DOHH2 (cell line): ENCODE results near the gene ORM1.
"Not testable (repeated sequence)": the region's sequence is repeated elsewhere in the genome, so short reads cannot be mapped to it uniquely, and the experiment has no call there.

Experiments used
- H3F3A ChIP-seq: fragments of 200-600 bp; sonication (generic), shearing (Covaris generic); 2 replicates; pipeline ENCODE4 v1.6.0; 2016; ENCODE audit warnings: antibody characterized with exemption, mild to moderate bottlenecking; ENCODE audit not compliant: control insufficient read depth, insufficient read depth
- H3K27ac ChIP-seq: fragments of 200-600 bp; sonication (generic); 2 replicates; pipeline ENCODE4 v1.5.1; 2014; ENCODE audit warnings: low read depth, mild to moderate bottlenecking, low read length, moderate library complexity
- H3K27me3 ChIP-seq: fragments of 200-600 bp; sonication (generic); 2 replicates; pipeline ENCODE4 v1.6.1; 2014; ENCODE audit warnings: mild to moderate bottlenecking, low read length, mixed read lengths; ENCODE audit not compliant: control insufficient read depth
- H3K36me3 ChIP-seq: fragments of 200-600 bp; sonication (generic); 2 replicates; pipeline ENCODE4 v1.6.1; 2014; ENCODE audit warnings: mild to moderate bottlenecking, low read length, moderate library complexity, mixed read lengths; ENCODE audit not compliant: control insufficient read depth
- H3K4me1 ChIP-seq: fragments of 200-600 bp; sonication (generic); 2 replicates; pipeline ENCODE4 v1.6.1; 2014; ENCODE audit warnings: mild to moderate bottlenecking, low read length, mixed read lengths; ENCODE audit not compliant: control insufficient read depth
- H3K4me2 ChIP-seq: fragments of 200-600 bp; sonication (generic); 2 replicates; pipeline ENCODE4 v1.6.0; 2014; ENCODE audit warnings: mild to moderate bottlenecking, low read length, moderate library complexity
- H3K4me3 ChIP-seq: fragments of 200-600 bp; sonication (generic); 2 replicates; pipeline ENCODE4 v1.5.1; 2014; ENCODE audit warnings: mild to moderate bottlenecking, low read length, mixed read lengths
- H3K79me2 ChIP-seq: fragments of 200-600 bp; sonication (generic); 2 replicates; pipeline ENCODE4 v1.6.1; 2014; ENCODE audit warnings: mild to moderate bottlenecking, low read length, mixed read lengths; ENCODE audit not compliant: control insufficient read depth
- H3K9me2 ChIP-seq: fragments of 200-600 bp; sonication (generic); replicated peaks from 2 replicates; pipeline ENCODE4 v1.6.1; 2014; ENCODE audit warnings: mild to moderate bottlenecking, low read length, mixed read lengths; ENCODE audit not compliant: control insufficient read depth
- H3K9me3 ChIP-seq: fragments of 200-600 bp; sonication (generic); 2 replicates; pipeline ENCODE4 v1.6.1; 2014; ENCODE audit warnings: antibody characterized with exemption, low read length, mixed read lengths; ENCODE audit not compliant: control insufficient read depth, insufficient read depth
- H4K20me1 ChIP-seq: fragments of 200-600 bp; sonication (generic); 2 replicates; pipeline ENCODE4 v1.6.0; 2014; ENCODE audit warnings: low read depth, mild to moderate bottlenecking, antibody characterized with exemption, low read length, moderate library complexity; ENCODE audit not compliant: control insufficient read depth, insufficient read depth
- CTCF ChIP-seq: fragments of 200-600 bp; sonication (generic); IDR thresholded peaks from one replicate; pipeline ENCODE4 v1.5.1; 2014; ENCODE audit warnings: antibody characterized with exemption, mild to moderate bottlenecking, low read depth, low read length; ENCODE audit not compliant: poor library complexity, severe bottlenecking
- EZH2phosphoT487 ChIP-seq: fragments of 200-600 bp; sonication (generic); IDR thresholded peaks from 2 replicates; pipeline ENCODE4 v1.6.1; 2017; ENCODE audit warnings: borderline replicate concordance, mild to moderate bottlenecking, antibody characterized with exemption, low read length, moderate library complexity, mixed read lengths

The ORM1 gene

GRCh38 chr9:114332474-114333040 lies 9.7 kb downstream of the ORM1 start:
- H3K27me3 ChIP-seq, H3K79me2 ChIP-seq, H3K27ac ChIP-seq, H3K9me3 ChIP-seq, H3K9me2 ChIP-seq, H3K4me2 ChIP-seq, H3K4me1 ChIP-seq, H3K4me3 ChIP-seq, H4K20me1 ChIP-seq: not testable (repeated sequence)
- Histone ChIP-seq H3K36me3 (peaks cover 32% of the 10 kb centered on the region), H3F3A (peaks cover 12% of the 10 kb centered on the region; the same call in 1 of the 2 replicates)

- not testable (repeated sequence) for H3K27me3 ChIP-seq, H3K9me3 ChIP-seq, H4K20me1 ChIP-seq, H3K79me2 ChIP-seq, H3K4me3 ChIP-seq, H3K9me2 ChIP-seq, H3K27ac ChIP-seq, H3K4me1 ChIP-seq, H3K4me2 ChIP-seq
- Histone ChIP-seq H3K36me3 (peaks cover 44% of the 10 kb centered on the region), H3F3A (peaks cover 12% of the 10 kb centered on the region; the same call in 1 of the 2 replicates)
These were observed 10.8 kb downstream of the ORM1 start for GRCh38 chr9:114333718-114334117.

GRCh38 chr9:114334490-114334889 lies 11.6 kb downstream of the ORM1 start:
- Histone ChIP-seq H3K4me1 (no peaks in the 10 kb centered on the region), H4K20me1 (no peaks in the 10 kb centered on the region), H3K36me3 (peaks cover 51% of the 10 kb centered on the region), H3K4me2 (no peak overlapping the region), H3K79me2 (0 out of 2 replicates have a peak, but pooled peaks cover 3% of the 10 kb centered on the region), H3K27ac (no peak overlapping the region), H3K27me3 (no peaks in the 10 kb centered on the region), H3K9me3 (peaks cover 5% of the 10 kb centered on the region; the same call in 1 of the 2 replicates), H3K4me3 (no peak overlapping the region), H3K9me2 (no peaks in the 10 kb centered on the region), H3F3A (peaks cover 12% of the 10 kb centered on the region; the same call in 1 of the 2 replicates)
- TF ChIP-seq EZH2phosphoT487 (no peak), CTCF (no peak)

GRCh38 chr9:114335745-114336144 lies 12.8 kb downstream of the ORM1 start:
- TF ChIP-seq CTCF (no peak), EZH2phosphoT487 (no peak)
- H3K36me3 ChIP-seq: peaks cover 64% of the 10 kb centered on the region

More at GRCh38 chr9:114335745-114336144, 12.8 kb downstream of the ORM1 start:
- Histone ChIP-seq H3K9me3 (peaks cover 5% of the 10 kb centered on the region; the same call in 1 of the 2 replicates), H3K27me3 (no peaks in the 10 kb centered on the region), H3K4me3 (no peak overlapping the region), H3K4me2 (no peak overlapping the region), H3K27ac (no peak overlapping the region), H3K9me2 (no peaks in the 10 kb centered on the region), H4K20me1 (no peaks in the 10 kb centered on the region), H3F3A (peaks cover 16% of the 10 kb centered on the region), H3K4me1 (no peaks in the 10 kb centered on the region), H3K79me2 (0 out of 2 replicates have a peak, but pooled peaks cover 3% of the 10 kb centered on the region)
